K562 (cell line): ENCODE data around the gene VPS11. TPM values are rescaled to one million over a fixed set of nuclear protein-coding genes. Genes with fewer than 3 reads are reported as not detected.
A peak's percentile ranks its signal among the peaks of the same experiment; 100 is the strongest.

ENCODE experiments used
- BHLHE40 ChIP-seq: IDR thresholded peaks from 2 replicates; pipeline ENCODE4 v1.6.1; 2011; ENCODE audit warnings: low read length, improper control_type of control experiment
- CREB3L1 ChIP-seq: fragments of 450-650 bp; IDR thresholded peaks from 2 replicates; pipeline ENCODE4 v1.6.1; 2014; ENCODE audit warnings: low read depth, mild to moderate bottlenecking, moderate library complexity, borderline replicate concordance
- DLX4 ChIP-seq: fragments of 250-450 bp; sonication (Bioruptor Pico); IDR thresholded peaks from 2 replicates; pipeline ENCODE4 v1.6.1; 2021; ENCODE audit warnings: mild to moderate bottlenecking
- HINFP ChIP-seq: fragments of 450-650 bp; conservative IDR thresholded peaks from 2 replicates; pipeline ENCODE4 v1.6.1; 2016; ENCODE audit warnings: missing genetic modification characterization, low read depth, mild to moderate bottlenecking, control low read depth, missing compliant biosample characterization
- JUND ChIP-seq, 2 experiments: IDR thresholded peaks; 2 replicates in 1 of 2; 3 replicates in 1 of 2; pipeline ENCODE4 v1.6.1; 2011; ENCODE audit warnings: borderline replicate concordance in 2 of 2, low read depth in 2 of 2, low read length in 2 of 2, improper control_type of control experiment in 1 of 2, missing biosample characterization in 1 of 2, missing genetic modification characterization in 1 of 2, missing genetic modification reagents in 1 of 2
- MYC ChIP-seq, 2 experiments: fragments of 250-450 bp in 1 of 2; sonication (Bioruptor Pico) in 1 of 2; IDR thresholded peaks; 2 replicates each; pipeline versions ENCODE4 v1.5.1 to v1.6.1; 2012 to 2021; ENCODE audit warnings: low read depth in 2 of 2, borderline replicate concordance in 1 of 2, improper control_type of control experiment in 1 of 2, low read length in 1 of 2, mild to moderate bottlenecking in 1 of 2, moderate library complexity in 1 of 2
- RFX5 ChIP-seq: IDR thresholded peaks from 2 replicates; pipeline ENCODE4 v1.6.1; 2011; ENCODE audit warnings: low read depth, mild to moderate bottlenecking, improper control_type of control experiment, low read length
- SIN3B ChIP-seq: fragments of 450-650 bp; IDR thresholded peaks from 2 replicates; pipeline ENCODE4 v1.6.1; 2017; ENCODE audit warnings: low read depth, mild to moderate bottlenecking, moderate library complexity
- SIRT6 ChIP-seq: IDR thresholded peaks from one replicate; pipeline ENCODE4 v1.6.1; 2012; ENCODE audit warnings: low read depth, mild to moderate bottlenecking, control low read depth, inconsistent platforms, low read length, moderate library complexity
- SUPT5H ChIP-seq: fragments of 450-650 bp; IDR thresholded peaks from 2 replicates; pipeline ENCODE4 v1.6.1; 2016
- ZNF398 ChIP-seq: fragments of 250-450 bp; sonication (Bioruptor Pico); IDR thresholded peaks from 2 replicates; pipeline ENCODE4 v1.8.0; 2021; ENCODE audit warnings: moderate library complexity, mild to moderate bottlenecking, inconsistent platforms
- polyA plus RNA-seq, 8 experiments: library from polyadenylated mRNA; depleted of rRNA in 4 of 8; stranded (reverse) in 5 of 8; unstranded in 3 of 8; fragments of >200 nt; fragmentation: Nextera tagmentation in 2 of 8; fragmentation: Illumina TruSeq in 1 of 8; extraction: Ambion mirVana in 2 of 8; extraction: Trizol in 1 of 8; gene quantifications; 2 replicates each; pipeline versions ENCODE4 v1.2.1 to v1.2.3, GENCODE V29; 2011 to 2014; ENCODE audit warnings: inconsistent platforms in 1 of 8, missing spikeins in 1 of 8
- total RNA-seq, 7 experiments: library from RNA; depleted of rRNA in 6 of 7; stranded (reverse); fragments of >200 nt in 6 of 7; fragmentation: Illumina TruSeq in 2 of 7; extraction: Trizol in 2 of 7; gene quantifications; 2 replicates each; pipeline versions ENCODE4 v1.2.1 to v1.2.3, GENCODE V29; 2011 to 2021; ENCODE audit warnings: low replicate concordance in 1 of 7
- TF ChIP-seq, protein P1 (sequence below), 3 experiments: fragments of 200-800 bp in 1 of 3; fragments of 250-450 bp in 1 of 3; fragments of 450-650 bp in 1 of 3; sonication (Bioruptor Pico) in 1 of 3; sonication (Bioruptor generic) in 1 of 3; formaldehyde crosslinking in 1 of 3; IDR thresholded peaks; 2 replicates each; pipeline versions ENCODE4 v1.6.1 to v1.8.0; 2016 to 2022; ENCODE audit warnings: mild to moderate bottlenecking in 2 of 3, missing genetic modification characterization in 2 of 3, missing compliant biosample characterization in 1 of 3, moderate library complexity in 1 of 3
- TF ChIP-seq, protein P2 (sequence below): sonication (generic); formaldehyde crosslinking; IDR thresholded peaks from 2 replicates; pipeline ENCODE4 v1.8.0; 2022; ENCODE audit warnings: mild to moderate bottlenecking, missing genetic modification reagents, borderline replicate concordance

Gene VPS11
- total and polyA plus RNA-seq, 9 of the 15 experiments (the other 6 are each of a cell fraction or from before 2014, with no cell fraction given), result 14.1 to 35.5 (median 27.5) TPM

DNA sequence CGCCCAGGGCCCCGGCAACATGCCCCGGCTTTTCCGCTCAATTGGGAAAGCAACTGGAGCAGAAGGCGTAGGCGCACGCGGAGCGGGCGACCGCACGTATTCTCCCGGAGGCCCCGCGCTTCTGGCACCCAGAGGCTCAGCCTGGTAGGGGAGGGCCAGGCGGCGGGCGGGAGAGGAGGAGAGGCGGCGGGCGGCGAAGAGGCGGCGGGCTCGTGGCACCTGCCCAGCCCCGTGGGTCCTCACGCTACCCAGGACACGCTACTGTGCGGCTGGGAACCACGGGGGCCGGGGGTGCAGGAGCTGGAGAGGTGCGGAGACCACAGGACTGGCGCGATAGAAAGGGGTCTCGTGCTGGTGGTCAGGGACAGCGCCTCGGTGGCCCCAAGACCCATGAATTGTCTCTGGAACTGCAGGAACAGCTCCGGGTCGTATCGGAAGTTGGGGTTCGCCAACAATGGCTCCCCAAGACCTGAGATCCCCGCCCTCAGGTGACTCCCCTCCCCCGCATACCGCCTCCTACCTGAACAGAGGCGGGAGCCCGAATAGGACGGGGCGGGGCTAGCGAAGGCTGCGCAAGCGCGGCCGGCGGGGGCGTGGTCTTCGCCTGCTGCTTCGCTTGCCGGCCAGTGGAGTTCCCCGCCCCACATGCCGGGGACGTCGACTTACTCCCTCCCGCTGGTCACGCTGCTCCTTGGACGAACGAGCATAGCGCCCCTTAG is 37.1 kb upstream of the VPS11 start, which contains the start of gene SLC37A4 (continued):
- TF ChIP-seq ZNF398 (CRISPR knock-in tag) (no peak), SUPT5H (peak; percentile 62), DLX4 (CRISPR knock-in tag) (no peak), BHLHE40 (peak; percentile 76), CREB3L1 (no peak), RFX5 (no peak), HINFP (tag) (no peak), SIRT6 (no peak), SIN3B (no peak), MYC (IDR thresholded peaks at IDR 0.05; ENCODE audit: low read depth, low read length) (peak; percentile 94), MYC (CRISPR knock-in tag; IDR thresholded peaks at IDR 0.05; ENCODE audit: borderline replicate concordance, low read depth) (peak; percentile 42; the same call in 1 of the 2 replicates), JUND (IDR thresholded peaks at IDR 0.05; ENCODE audit: borderline replicate concordance, low read depth, low read length) (peak; percentile 77), JUND (tag; IDR thresholded peaks at IDR 0.05; ENCODE audit: borderline replicate concordance, low read depth, low read length) (peak; percentile 37; the same call in 1 of the 3 replicates)
- TF ChIP-seq, protein P1, sequence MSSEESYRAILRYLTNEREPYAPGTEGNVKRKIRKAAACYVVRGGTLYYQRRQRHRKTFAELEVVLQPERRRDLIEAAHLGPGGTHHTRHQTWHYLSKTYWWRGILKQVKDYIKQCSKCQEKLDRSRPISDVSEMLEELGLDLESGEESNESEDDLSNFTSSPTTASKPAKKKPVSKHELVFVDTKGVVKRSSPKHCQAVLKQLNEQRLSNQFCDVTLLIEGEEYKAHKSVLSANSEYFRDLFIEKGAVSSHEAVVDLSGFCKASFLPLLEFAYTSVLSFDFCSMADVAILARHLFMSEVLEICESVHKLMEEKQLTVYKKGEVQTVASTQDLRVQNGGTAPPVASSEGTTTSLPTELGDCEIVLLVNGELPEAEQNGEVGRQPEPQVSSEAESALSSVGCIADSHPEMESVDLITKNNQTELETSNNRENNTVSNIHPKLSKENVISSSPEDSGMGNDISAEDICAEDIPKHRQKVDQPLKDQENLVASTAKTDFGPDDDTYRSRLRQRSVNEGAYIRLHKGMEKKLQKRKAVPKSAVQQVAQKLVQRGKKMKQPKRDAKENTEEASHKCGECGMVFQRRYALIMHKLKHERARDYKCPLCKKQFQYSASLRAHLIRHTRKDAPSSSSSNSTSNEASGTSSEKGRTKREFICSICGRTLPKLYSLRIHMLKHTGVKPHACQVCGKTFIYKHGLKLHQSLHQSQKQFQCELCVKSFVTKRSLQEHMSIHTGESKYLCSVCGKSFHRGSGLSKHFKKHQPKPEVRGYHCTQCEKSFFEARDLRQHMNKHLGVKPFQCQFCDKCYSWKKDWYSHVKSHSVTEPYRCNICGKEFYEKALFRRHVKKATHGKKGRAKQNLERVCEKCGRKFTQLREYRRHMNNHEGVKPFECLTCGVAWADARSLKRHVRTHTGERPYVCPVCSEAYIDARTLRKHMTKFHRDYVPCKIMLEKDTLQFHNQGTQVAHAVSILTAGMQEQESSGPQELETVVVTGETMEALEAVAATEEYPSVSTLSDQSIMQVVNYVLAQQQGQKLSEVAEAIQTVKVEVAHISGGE (CRISPR knock-in tag; IDR thresholded peaks at IDR 0.05), result peak in 1 of 3 experiments; percentile 65; a peak in 1 of 6 replicates
- TF ChIP-seq, protein P2, sequence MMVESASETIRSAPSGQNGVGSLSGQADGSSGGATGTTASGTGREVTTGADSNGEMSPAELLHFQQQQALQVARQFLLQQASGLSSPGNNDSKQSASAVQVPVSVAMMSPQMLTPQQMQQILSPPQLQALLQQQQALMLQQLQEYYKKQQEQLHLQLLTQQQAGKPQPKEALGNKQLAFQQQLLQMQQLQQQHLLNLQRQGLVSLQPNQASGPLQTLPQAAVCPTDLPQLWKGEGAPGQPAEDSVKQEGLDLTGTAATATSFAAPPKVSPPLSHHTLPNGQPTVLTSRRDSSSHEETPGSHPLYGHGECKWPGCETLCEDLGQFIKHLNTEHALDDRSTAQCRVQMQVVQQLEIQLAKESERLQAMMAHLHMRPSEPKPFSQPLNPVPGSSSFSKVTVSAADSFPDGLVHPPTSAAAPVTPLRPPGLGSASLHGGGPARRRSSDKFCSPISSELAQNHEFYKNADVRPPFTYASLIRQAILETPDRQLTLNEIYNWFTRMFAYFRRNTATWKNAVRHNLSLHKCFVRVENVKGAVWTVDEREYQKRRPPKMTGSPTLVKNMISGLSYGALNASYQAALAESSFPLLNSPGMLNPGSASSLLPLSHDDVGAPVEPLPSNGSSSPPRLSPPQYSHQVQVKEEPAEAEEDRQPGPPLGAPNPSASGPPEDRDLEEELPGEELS (CRISPR knock-in tag), result no peak
